ENCODE measurements around the gene SUCLA2.

The SUCLA2 gene

GRCh38 chr13:48001114-48001881 is at the start of gene SUCLA2:
SUCLA2 (minus strand) TSS chr13:48001273; CDS start chr13:48001269, 4 bp downstream.
- TF ChIP-seq YY1 (IDR thresholded peaks at IDR 0.05; ENCODE audit: low read depth) (peak; percentile 95), MAX (IDR thresholded peaks at IDR 0.05) (peak; percentile 52; the same call in 1 of the 2 replicates), REST (IDR thresholded peaks at IDR 0.05; ENCODE audit: low read depth) (no peak), TAF1 (IDR thresholded peaks at IDR 0.05; ENCODE audit: low read depth) (peak; percentile 76), CREB1 (IDR thresholded peaks at IDR 0.05; ENCODE audit: low read depth) (no peak), TEAD4 (IDR thresholded peaks at IDR 0.05) (no peak), FOXM1 (IDR thresholded peaks at IDR 0.05; ENCODE audit: borderline replicate concordance, low read depth) (no peak), ZBTB7A (IDR thresholded peaks at IDR 0.05; ENCODE audit: low read depth) (no peak), EGR1 (IDR thresholded peaks at IDR 0.05) (no peak), CEBPB (IDR thresholded peaks at IDR 0.05) (no peak), NFIC (IDR thresholded peaks at IDR 0.05) (0 out of 2 replicates have a peak, but pooled peaks have one; percentile 5), RAD21 (IDR thresholded peaks at IDR 0.05; ENCODE audit: low read depth) (no peak), USF1 (IDR thresholded peaks at IDR 0.05) (no peak), TCF12 (IDR thresholded peaks at IDR 0.05; ENCODE audit: low read depth) (peak; percentile 52; the same call in 1 of the 2 replicates), EP300 (IDR thresholded peaks at IDR 0.05; ENCODE audit: borderline replicate concordance) (no peak)

GRCh38 chr13:48050550-48050949 is 49.5 kb upstream of the SUCLA2 start:
- TF ChIP-seq CEBPB (IDR thresholded peaks at IDR 0.05) = no peak
- TF ChIP-seq FOXM1 (IDR thresholded peaks at IDR 0.05; ENCODE audit: borderline replicate concordance, low read depth) = no peak
- no peak for TF ChIP-seq ZBTB7A (IDR thresholded peaks at IDR 0.05; ENCODE audit: low read depth)
- no peak for TF ChIP-seq TCF12 (IDR thresholded peaks at IDR 0.05; ENCODE audit: low read depth)

- no peak for TF ChIP-seq FOXM1 (IDR thresholded peaks at IDR 0.05; ENCODE audit: borderline replicate concordance, low read depth)
- no peak for TF ChIP-seq EP300 (IDR thresholded peaks at IDR 0.05; ENCODE audit: borderline replicate concordance)
- TF ChIP-seq MAX (IDR thresholded peaks at IDR 0.05) = no peak
- no peak for TF ChIP-seq NFIC (IDR thresholded peaks at IDR 0.05)
These were observed 42.9 kb upstream of the SUCLA2 start for GRCh38 chr13:48043789-48044503.

GRCh38 chr13:48042894-48043293 is 41.8 kb upstream of the SUCLA2 start:
- TF ChIP-seq CREB1 (IDR thresholded peaks at IDR 0.05; ENCODE audit: low read depth) (no peak), EP300 (IDR thresholded peaks at IDR 0.05; ENCODE audit: borderline replicate concordance) (no peak), NFIC (IDR thresholded peaks at IDR 0.05) (no peak), USF1 (IDR thresholded peaks at IDR 0.05) (no peak), EGR1 (IDR thresholded peaks at IDR 0.05) (no peak), CEBPB (IDR thresholded peaks at IDR 0.05) (no peak), RAD21 (IDR thresholded peaks at IDR 0.05; ENCODE audit: low read depth) (no peak), TEAD4 (IDR thresholded peaks at IDR 0.05) (no peak), ZBTB7A (IDR thresholded peaks at IDR 0.05; ENCODE audit: low read depth) (no peak), YY1 (IDR thresholded peaks at IDR 0.05; ENCODE audit: low read depth) (no peak), TAF1 (IDR thresholded peaks at IDR 0.05; ENCODE audit: low read depth) (no peak), MAX (IDR thresholded peaks at IDR 0.05) (no peak), REST (IDR thresholded peaks at IDR 0.05; ENCODE audit: low read depth) (no peak), TCF12 (IDR thresholded peaks at IDR 0.05; ENCODE audit: low read depth) (no peak), FOXM1 (IDR thresholded peaks at IDR 0.05; ENCODE audit: borderline replicate concordance, low read depth) (no peak)

GRCh38 chr13:48040896-48041295 is 39.8 kb upstream of the SUCLA2 start:
- no peak for TF ChIP-seq EP300 (IDR thresholded peaks at IDR 0.05; ENCODE audit: borderline replicate concordance)
- TF ChIP-seq MAX (IDR thresholded peaks at IDR 0.05) = no peak
- no peak for TF ChIP-seq YY1 (IDR thresholded peaks at IDR 0.05; ENCODE audit: low read depth)
- TF ChIP-seq CREB1 (IDR thresholded peaks at IDR 0.05; ENCODE audit: low read depth) = no peak
- TF ChIP-seq TAF1 (IDR thresholded peaks at IDR 0.05; ENCODE audit: low read depth) = no peak

Measured in Ishikawa (cell line).